Measurements from ENCODE around the gene RERE. TPM values are rescaled to one million over a fixed set of nuclear protein-coding genes. Genes with fewer than 3 reads are reported as not detected.

The RERE gene
- total RNA-seq, 2 experiments from 2014 or later = 96.6 to 101 TPM

GRCh38 chr1:8813991-8814390, 3.4 kb downstream of the RERE start:
- Mint-ChIP-seq H3K27me3 (peaks cover 3% of the 10 kb centered on the region), H3K9me3 (no peaks in the 10 kb centered on the region), H3K27ac (no peak overlapping the region), H3K4me3 (no peak overlapping the region), H3K36me3 (ENCODE audit: low read depth) (peaks cover 7% of the 10 kb centered on the region), H3K4me1 (peaks cover 50% of the 10 kb centered on the region)
- POLR2A ChIA-PET = interaction anchor here (1.9 kb wide), 1 partner anchor 64 kb away, joined by 7 read pairs; the partner anchor contains the start of gene ENO1
- CTCF ChIA-PET = interaction anchor here (2.5 kb wide), 1 partner anchor 35 kb away, joined by 17 read pairs; no protein-coding TSS in a partner anchor
- DNase-seq = no peak

GRCh38 chr1:8813016-8813763, 4.2 kb downstream of the RERE start:
- ChIA-PET CTCF (interaction anchor here (1.0 to 2.5 kb wide), 4 partner anchors 36 to 406 kb away, joined by 3 to 17 read pairs (median 4); no protein-coding TSS in a partner anchor), POLR2A (interaction anchor here (0.7 to 1.9 kb wide), 3 partner anchors 65 to 1402 kb away, joined by 3 to 7 read pairs (median 3); partner anchors contain the start of gene ENO1)
- DNase-seq = no peak
- Mint-ChIP-seq H3K27me3 (no peaks in the 10 kb centered on the region), H3K4me1 (peaks cover 46% of the 10 kb centered on the region), H3K9me3 (no peaks in the 10 kb centered on the region), H3K36me3 (ENCODE audit: low read depth) (peaks cover 7% of the 10 kb centered on the region), H3K4me3 (no peak overlapping the region), H3K27ac (no peak overlapping the region)

- CTCF ChIA-PET = interaction anchor here (1.0 to 2.5 kb wide), 3 partner anchors 37 to 405 kb away, joined by 3 to 17 read pairs (median 3); no protein-coding TSS in a partner anchor
- Mint-ChIP-seq H3K27ac (no peak overlapping the region), H3K36me3 (ENCODE audit: low read depth) (peaks cover 5% of the 10 kb centered on the region), H3K4me1 (peaks cover 44% of the 10 kb centered on the region), H3K9me3 (no peaks in the 10 kb centered on the region), H3K27me3 (no peaks in the 10 kb centered on the region), H3K4me3 (no peak overlapping the region)
- POLR2A ChIA-PET = no interaction called here
- DNase-seq = no peak
Measured at GRCh38 chr1:8812081-8812480, 5.4 kb downstream of the RERE start.

- Mint-ChIP-seq H3K4me1 (peaks cover 34% of the 10 kb centered on the region), H3K27me3 (no peaks in the 10 kb centered on the region), H3K27ac (no peak overlapping the region), H3K9me3 (no peaks in the 10 kb centered on the region), H3K36me3 (ENCODE audit: low read depth) (no peaks in the 10 kb centered on the region), H3K4me3 (no peak overlapping the region)
- ChIA-PET CTCF (interaction anchor here (1.6 kb wide), 1 partner anchor 38 kb away, joined by 9 read pairs; no protein-coding TSS in a partner anchor), POLR2A (interaction anchor here (0.6 kb wide), 1 partner anchor 10 kb away, joined by 3 read pairs; no protein-coding TSS in a partner anchor)
- no peak for DNase-seq
Measured at GRCh38 chr1:8810987-8811386, 6.5 kb downstream of the RERE start.

GRCh38 chr1:8809342-8809736, 8.1 kb downstream of the RERE start:
- Mint-ChIP-seq H3K27ac (no peak overlapping the region), H3K4me1 (peaks cover 17% of the 10 kb centered on the region), H3K36me3 (ENCODE audit: low read depth) (no peaks in the 10 kb centered on the region), H3K27me3 (no peaks in the 10 kb centered on the region), H3K4me3 (no peak overlapping the region), H3K9me3 (no peaks in the 10 kb centered on the region)
- ChIA-PET CTCF (interaction anchor here (4.1 kb wide), 1 partner anchor 40 kb away, joined by 16 read pairs; no protein-coding TSS in a partner anchor), POLR2A (no interaction called here)
- no peak for DNase-seq

- DNase-seq = no peak
Measured at GRCh38 chr1:8807004-8807403, 10.4 kb downstream of the RERE start.

GRCh38 chr1:8800416-8800815, 17.0 kb downstream of the RERE start:
- CTCF ChIA-PET = interaction anchor here (0.7 to 1.6 kb wide), 2 partner anchors 49 to 92 kb away, joined by 3 to 4 read pairs; no protein-coding TSS in a partner anchor
- DNase-seq = no peak
- POLR2A ChIA-PET = interaction anchor here (0.6 to 0.7 kb wide), 2 partner anchors 10 to 74 kb away, joined by 3 read pairs; no protein-coding TSS in a partner anchor

More at GRCh38 chr1:8807004-8807403, 10.4 kb downstream of the RERE start:
- POLR2A ChIA-PET = no interaction called here
- Mint-ChIP-seq H3K4me1 (peaks cover 1% of the 10 kb centered on the region), H3K9me3 (no peaks in the 10 kb centered on the region), H3K27ac (no peak overlapping the region), H3K36me3 (ENCODE audit: low read depth) (peaks cover 3% of the 10 kb centered on the region), H3K27me3 (no peaks in the 10 kb centered on the region), H3K4me3 (no peak overlapping the region)
- CTCF ChIA-PET = interaction anchor here (4.1 kb wide), 1 partner anchor 42 kb away, joined by 16 read pairs; no protein-coding TSS in a partner anchor

GRCh38 chr1:8797216-8797615, 20.2 kb downstream of the RERE start:
- ChIA-PET CTCF (no interaction called here), POLR2A (no interaction called here)
- Mint-ChIP-seq H3K27ac (no peak overlapping the region), H3K4me3 (no peak overlapping the region), H3K36me3 (ENCODE audit: low read depth) (peaks cover 5% of the 10 kb centered on the region), H3K9me3 (no peaks in the 10 kb centered on the region), H3K27me3 (no peaks in the 10 kb centered on the region), H3K4me1 (no peaks in the 10 kb centered on the region)
- DNase-seq = no peak

More at GRCh38 chr1:8800416-8800815, 17.0 kb downstream of the RERE start:
- H3K9me3 Mint-ChIP-seq = no peaks in the 10 kb centered on the region
- no peaks in the 10 kb centered on the region for H3K27me3 Mint-ChIP-seq
- H3K27ac Mint-ChIP-seq = no peak overlapping the region
- H3K4me3 Mint-ChIP-seq = no peak overlapping the region
- H3K4me1 Mint-ChIP-seq = no peaks in the 10 kb centered on the region
- peaks cover 6% of the 10 kb centered on the region for H3K36me3 Mint-ChIP-seq (ENCODE audit: low read depth)

- no peak for DNase-seq
Measured at GRCh38 chr1:8796812-8797211, 20.6 kb downstream of the RERE start.

GRCh38 chr1:8794605-8795004, 22.8 kb downstream of the RERE start:
- POLR2A ChIA-PET = interaction anchor here (0.6 kb wide), 1 partner anchor 236 kb away, joined by 4 read pairs; no protein-coding TSS in a partner anchor
- no peak overlapping the region for H3K27ac Mint-ChIP-seq

More at GRCh38 chr1:8796812-8797211, 20.6 kb downstream of the RERE start:
- H3K36me3 Mint-ChIP-seq (ENCODE audit: low read depth) = peaks cover 3% of the 10 kb centered on the region
- H3K27me3 Mint-ChIP-seq = no peaks in the 10 kb centered on the region
- ChIA-PET CTCF (no interaction called here), POLR2A (no interaction called here)
- no peaks in the 10 kb centered on the region for H3K9me3 Mint-ChIP-seq
- H3K4me1 Mint-ChIP-seq = no peaks in the 10 kb centered on the region
- no peak overlapping the region for H3K27ac Mint-ChIP-seq
- H3K4me3 Mint-ChIP-seq = no peak overlapping the region

GRCh38 chr1:8791819-8792218, 25.6 kb downstream of the RERE start:
- H3K4me3 Mint-ChIP-seq = no peak overlapping the region
- CTCF ChIA-PET = interaction anchor here (1.3 kb wide), 1 partner anchor 57 kb away, joined by 6 read pairs; no protein-coding TSS in a partner anchor
- H3K27ac Mint-ChIP-seq = no peak overlapping the region
- H3K36me3 Mint-ChIP-seq (ENCODE audit: low read depth) = peaks cover 3% of the 10 kb centered on the region
- DNase-seq = no peak
- no peaks in the 10 kb centered on the region for H3K9me3 Mint-ChIP-seq
- no peaks in the 10 kb centered on the region for H3K4me1 Mint-ChIP-seq
- H3K27me3 Mint-ChIP-seq = no peaks in the 10 kb centered on the region
- POLR2A ChIA-PET = no interaction called here

More at GRCh38 chr1:8794605-8795004, 22.8 kb downstream of the RERE start:
- peaks cover 3% of the 10 kb centered on the region for H3K36me3 Mint-ChIP-seq (ENCODE audit: low read depth)
- H3K4me1 Mint-ChIP-seq = no peaks in the 10 kb centered on the region
- no peak overlapping the region for H3K4me3 Mint-ChIP-seq
- H3K27me3 Mint-ChIP-seq = no peaks in the 10 kb centered on the region
- DNase-seq = no peak
- CTCF ChIA-PET = interaction anchor here (2.3 kb wide), 1 partner anchor 55 kb away, joined by 19 read pairs; no protein-coding TSS in a partner anchor
- H3K9me3 Mint-ChIP-seq = no peaks in the 10 kb centered on the region

- ChIA-PET POLR2A (interaction anchor here (1.1 kb wide), 1 partner anchor 48 kb away, joined by 3 read pairs; no protein-coding TSS in a partner anchor), CTCF (no interaction called here)
- H3K27me3 Mint-ChIP-seq = no peaks in the 10 kb centered on the region
Measured at GRCh38 chr1:8790987-8791386, 26.5 kb downstream of the RERE start.

GRCh38 chr1:8790478-8790877, 27.0 kb downstream of the RERE start:
- CTCF ChIA-PET = interaction anchor here (0.8 to 1.3 kb wide), 2 partner anchors 58 to 152 kb away, joined by 3 to 5 read pairs; no protein-coding TSS in a partner anchor
- no peaks in the 10 kb centered on the region for H3K27me3 Mint-ChIP-seq
- H3K27ac Mint-ChIP-seq = no peak overlapping the region
- H3K9me3 Mint-ChIP-seq = no peaks in the 10 kb centered on the region
- POLR2A ChIA-PET = interaction anchor here (1.1 kb wide), 1 partner anchor 49 kb away, joined by 3 read pairs; no protein-coding TSS in a partner anchor
- H3K4me3 Mint-ChIP-seq = no peak overlapping the region
- H3K36me3 Mint-ChIP-seq (ENCODE audit: low read depth) = peaks cover 3% of the 10 kb centered on the region
- no peaks in the 10 kb centered on the region for H3K4me1 Mint-ChIP-seq
- DNase-seq = no peak

More at GRCh38 chr1:8790987-8791386, 26.5 kb downstream of the RERE start:
- H3K4me1 Mint-ChIP-seq = no peaks in the 10 kb centered on the region
- H3K4me3 Mint-ChIP-seq = no peak overlapping the region
- H3K27ac Mint-ChIP-seq = no peak overlapping the region
- H3K9me3 Mint-ChIP-seq = no peaks in the 10 kb centered on the region
- DNase-seq = no peak
- peaks cover 3% of the 10 kb centered on the region for H3K36me3 Mint-ChIP-seq (ENCODE audit: low read depth)

Data from activated CD4-positive, alpha-beta memory T cell treated with anti-CD3 and anti-CD28 coated beads, Interleukin-2, amount 10 ng/mL, durations not matched to agents 7 days and 5 days (primary cell).